WTC11 (cell line): ENCODE results near the gene SMC5. TPM values are rescaled to one million over a fixed set of nuclear protein-coding genes. Genes with fewer than 3 reads are reported as not detected.

Experiments used
- ATAC-seq: fragments of 200-7000 bp; cut with Tn5 transposase; 2 replicates; pipeline ENCODE4 v1.10.0; 2021; ENCODE audit warnings: mild to moderate bottlenecking, moderate library complexity
- CTCF ChIA-PET: fragments of 300-600 bp; sonication (Branson Sonifier 250); formaldehyde crosslinking; loops from one replicate; lab custom pipeline; 2021; ENCODE audit warnings: antibody characterized with exemption; lab: Charles Lee
- POLR2A ChIA-PET: fragments of 350-600 bp; sonication (Branson Sonifier 250); formaldehyde crosslinking; loops from one replicate; lab custom pipeline; 2021; ENCODE audit warnings: antibody characterized with exemption; lab: Charles Lee
- DNase-seq: peaks from one replicate; pipeline ENCODE4 v3.0.0; 2021; ENCODE audit warnings: low spot score
- H3K27ac Mint-ChIP-seq: 2 replicates; pipeline ENCODE4 v1.8.0; 2021; ENCODE audit warnings: mixed read lengths
- H3K27me3 Mint-ChIP-seq: 2 replicates; pipeline ENCODE4 v1.8.0; 2021; ENCODE audit warnings: low read depth, mild to moderate bottlenecking, moderate library complexity, mixed read lengths
- H3K36me3 Mint-ChIP-seq: 2 replicates; pipeline ENCODE4 v1.8.0; 2021; ENCODE audit warnings: mixed read lengths
- H3K4me1 Mint-ChIP-seq: 2 replicates; pipeline ENCODE4 v1.8.0; 2022; ENCODE audit warnings: mixed read lengths
- H3K4me3 Mint-ChIP-seq: 2 replicates; pipeline ENCODE4 v1.8.0; 2021; ENCODE audit warnings: mild to moderate bottlenecking, moderate library complexity, mixed read lengths
- H3K9me3 Mint-ChIP-seq: 2 replicates; pipeline ENCODE4 v1.8.0; 2021; ENCODE audit warnings: mixed read lengths
- ATF1 ChIP-seq: sonication (generic); formaldehyde crosslinking; IDR thresholded peaks from 2 replicates; pipeline ENCODE4 v1.8.1; 2023; ENCODE audit warnings: mild to moderate bottlenecking, moderate library complexity, missing genetic modification reagents
- CREB1 ChIP-seq: sonication (generic); formaldehyde crosslinking; IDR thresholded peaks from 2 replicates; pipeline ENCODE4 v1.8.0; 2023; ENCODE audit warnings: mild to moderate bottlenecking, missing genetic modification reagents
- CREM ChIP-seq: sonication (generic); formaldehyde crosslinking; IDR thresholded peaks from 2 replicates; pipeline ENCODE4 v1.8.1; 2022; ENCODE audit warnings: mild to moderate bottlenecking, missing genetic modification reagents, moderate library complexity
- FOXP4 ChIP-seq: sonication (generic); formaldehyde crosslinking; IDR thresholded peaks from 2 replicates; pipeline ENCODE4 v1.8.0; 2022; ENCODE audit warnings: mild to moderate bottlenecking, missing genetic modification reagents
- IRF2 ChIP-seq: sonication (generic); formaldehyde crosslinking; IDR thresholded peaks from 2 replicates; pipeline ENCODE4 v1.8.0; 2022; ENCODE audit warnings: low read depth, missing genetic modification reagents, borderline replicate concordance
- JAZF1 ChIP-seq: fragments of 250-450 bp; sonication (Bioruptor Pico); IDR thresholded peaks from 2 replicates; pipeline ENCODE4 v1.9.0; 2021; ENCODE audit warnings: moderate library complexity, mild to moderate bottlenecking, inconsistent platforms
- MXD4 ChIP-seq: fragments of 250-450 bp; sonication (Bioruptor Pico); IDR thresholded peaks from 2 replicates; pipeline ENCODE4 v1.8.0; 2021; ENCODE audit warnings: mild to moderate bottlenecking, moderate library complexity, borderline replicate concordance
- MYBL2 ChIP-seq: sonication (generic); formaldehyde crosslinking; IDR thresholded peaks from 2 replicates; pipeline ENCODE4 v1.8.1; 2023; ENCODE audit warnings: mild to moderate bottlenecking, moderate library complexity, missing genetic modification reagents
- NR1H2 ChIP-seq: sonication (generic); formaldehyde crosslinking; IDR thresholded peaks from 2 replicates; pipeline ENCODE4 v1.9.0; 2021; ENCODE audit warnings: mild to moderate bottlenecking, moderate library complexity, missing genetic modification reagents
- PRDM15 ChIP-seq: sonication (generic); formaldehyde crosslinking; IDR thresholded peaks from 2 replicates; pipeline ENCODE4 v1.8.0; 2022; ENCODE audit warnings: missing genetic modification reagents
- PRRX2 ChIP-seq: fragments of 250-450 bp; sonication (Bioruptor Pico); IDR thresholded peaks from 2 replicates; pipeline ENCODE4 v1.8.0; 2021; ENCODE audit warnings: mild to moderate bottlenecking
- RELA ChIP-seq: sonication (generic); formaldehyde crosslinking; IDR thresholded peaks from 2 replicates; pipeline ENCODE4 v1.8.1; 2022; ENCODE audit warnings: missing genetic modification reagents, mild to moderate bottlenecking, borderline replicate concordance
- RORB ChIP-seq: fragments of 250-450 bp; sonication (Bioruptor Pico); IDR thresholded peaks from 2 replicates; pipeline ENCODE4 v1.9.0; 2021; ENCODE audit warnings: mild to moderate bottlenecking
- TCF7 ChIP-seq: sonication (generic); formaldehyde crosslinking; IDR thresholded peaks from 2 replicates; pipeline ENCODE4 v1.8.0; 2022; ENCODE audit warnings: mild to moderate bottlenecking, low read depth, missing genetic modification reagents, moderate library complexity
- ZBTB43 ChIP-seq: sonication (generic); formaldehyde crosslinking; IDR thresholded peaks from 2 replicates; pipeline ENCODE4 v1.8.1; 2023; ENCODE audit warnings: mild to moderate bottlenecking, missing genetic modification reagents
- ZNF423 ChIP-seq: fragments of 250-450 bp; sonication (Bioruptor Pico); IDR thresholded peaks from 2 replicates; pipeline ENCODE4 v2.1.2; 2022; ENCODE audit warnings: mild to moderate bottlenecking, moderate library complexity
- ZNF532 ChIP-seq: fragments of 250-450 bp; sonication (Bioruptor Pico); IDR thresholded peaks from 2 replicates; pipeline ENCODE4 v1.9.0; 2021; ENCODE audit warnings: mild to moderate bottlenecking, borderline replicate concordance
- total RNA-seq: library from RNA; stranded (reverse); gene quantifications from 3 replicates; pipeline ENCODE4 v1.2.3, GENCODE V29; 2021
- TF ChIP-seq, protein P1 (sequence below): sonication (generic); formaldehyde crosslinking; conservative IDR thresholded peaks from 2 replicates; pipeline ENCODE4 v1.8.1; 2022; ENCODE audit warnings: mild to moderate bottlenecking, missing genetic modification reagents
- TF ChIP-seq, protein P2 (sequence below): sonication (generic); formaldehyde crosslinking; IDR thresholded peaks from 2 replicates; pipeline ENCODE4 v1.8.0; 2023; ENCODE audit warnings: missing genetic modification reagents

The SMC5 gene
- total RNA-seq, 1 experiment from 2014 or later = 20.2 TPM

DNA sequence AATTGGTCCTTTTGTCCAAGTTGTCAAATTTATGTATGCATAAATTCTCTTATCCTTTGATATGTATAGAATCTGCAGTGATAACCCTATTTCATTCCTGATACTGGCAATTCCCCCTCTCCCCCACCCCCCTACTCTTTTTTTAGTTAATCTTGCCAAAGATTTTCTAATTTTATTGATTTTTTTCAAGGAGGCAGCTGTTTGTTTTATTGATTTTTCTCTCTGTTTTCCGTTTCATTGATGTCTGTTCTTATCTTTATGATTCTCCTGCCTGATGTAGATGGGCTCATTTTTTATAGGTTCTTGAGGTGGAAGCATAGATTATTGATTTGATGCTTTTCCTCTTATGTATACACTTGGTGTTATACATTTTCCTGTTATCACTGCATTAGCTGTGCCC lies 34.4 kb downstream of the SMC5 start:
- Mint-ChIP-seq H3K36me3 (peaks cover 58% of the 10 kb centered on the region), H3K4me1 (no peaks in the 10 kb centered on the region), H3K27ac (no peak overlapping the region), H3K9me3 (peaks cover 33% of the 10 kb centered on the region), H3K27me3 (no peaks in the 10 kb centered on the region), H3K4me3 (no peak overlapping the region)
- ATAC-seq (no peak), DNase-seq (no peak)
- ChIA-PET POLR2A (no interaction called here), CTCF (no interaction called here)
- no peak for TF ChIP-seq MYBL2 (CRISPR knock-in tag)
- TF ChIP-seq, protein P1, sequence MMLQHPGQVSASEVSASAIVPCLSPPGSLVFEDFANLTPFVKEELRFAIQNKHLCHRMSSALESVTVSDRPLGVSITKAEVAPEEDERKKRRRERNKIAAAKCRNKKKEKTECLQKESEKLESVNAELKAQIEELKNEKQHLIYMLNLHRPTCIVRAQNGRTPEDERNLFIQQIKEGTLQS (CRISPR knock-in tag) = no peak
- TF ChIP-seq PRRX2 (CRISPR knock-in tag) = no peak
- no peak for TF ChIP-seq ATF1 (CRISPR knock-in tag)
- no peak for TF ChIP-seq IRF2
- TF ChIP-seq NR1H2 (CRISPR knock-in tag) = no peak
- TF ChIP-seq CREM (CRISPR knock-in tag) = no peak
- no peak for TF ChIP-seq ZBTB43 (CRISPR knock-in tag)
- TF ChIP-seq CREB1 (CRISPR knock-in tag) = no peak
- TF ChIP-seq, protein P2, sequence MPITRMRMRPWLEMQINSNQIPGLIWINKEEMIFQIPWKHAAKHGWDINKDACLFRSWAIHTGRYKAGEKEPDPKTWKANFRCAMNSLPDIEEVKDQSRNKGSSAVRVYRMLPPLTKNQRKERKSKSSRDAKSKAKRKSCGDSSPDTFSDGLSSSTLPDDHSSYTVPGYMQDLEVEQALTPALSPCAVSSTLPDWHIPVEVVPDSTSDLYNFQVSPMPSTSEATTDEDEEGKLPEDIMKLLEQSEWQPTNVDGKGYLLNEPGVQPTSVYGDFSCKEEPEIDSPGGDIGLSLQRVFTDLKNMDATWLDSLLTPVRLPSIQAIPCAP (CRISPR knock-in tag) = no peak
- TF ChIP-seq TCF7 (CRISPR knock-in tag) = no peak
- TF ChIP-seq JAZF1 (CRISPR knock-in tag) = no peak
- TF ChIP-seq MXD4 (CRISPR knock-in tag) = no peak
- no peak for TF ChIP-seq RELA
- no peak for TF ChIP-seq ZNF532
- no peak for TF ChIP-seq FOXP4 (CRISPR knock-in tag)
- TF ChIP-seq PRDM15 = no peak
- TF ChIP-seq RORB (CRISPR knock-in tag) = no peak
- TF ChIP-seq ZNF423 (CRISPR knock-in tag) = no peak
